ENCODE data around the gene ICA1. TPM values are rescaled to one million over a fixed set of nuclear protein-coding genes. Genes with fewer than 3 reads are reported as not detected.

The ICA1 gene
- total RNA-seq, 2 donors from 2014 or later = 71.2 to 115 TPM

- H3K27me3 ChIP-seq = no peaks in the 10 kb centered on the region
- intact Hi-C loops (cut with DNase I) = no loop called here
- ATAC-seq (no peak), DNase-seq (no peak)
- peaks cover 0 to 4% of the 10 kb centered on the region in 2 donors for H3K36me3 ChIP-seq (replicated peaks in 1 of 2; ENCODE audit: insufficient read depth in 1 of 2, low read depth in 2 of 2)
- 67 to 89% methylated on average over 2 of the region's 2 CpGs for WGBS, 2 donors
- no peaks in the 10 kb centered on the region for H3K4me1 ChIP-seq
- H3K9me3 ChIP-seq = no peaks in the 10 kb centered on the region
- H3K27ac ChIP-seq = no peak overlapping the region
- TF ChIP-seq CTCF (IDR thresholded peaks at IDR 0.05) = no peak
- TF ChIP-seq POLR2A (IDR thresholded peaks at IDR 0.05) = no peak
- H3K4me3 ChIP-seq = no peak overlapping the region
Measured at GRCh38 chr7:8159595-8159994, 102.4 kb downstream of the ICA1 start.

- H3K36me3 ChIP-seq (replicated peaks in 1 of 2; ENCODE audit: insufficient read depth in 1 of 2, low read depth in 2 of 2) = peaks cover 0 to 4% of the 10 kb centered on the region in 2 donors
- H3K4me1 ChIP-seq = no peaks in the 10 kb centered on the region
- no peak overlapping the region for H3K27ac ChIP-seq
- no peaks in the 10 kb centered on the region for H3K9me3 ChIP-seq
- no peak for DNase-seq
- ATAC-seq = no peak
- no peak overlapping the region for H3K4me3 ChIP-seq
- TF ChIP-seq CTCF (IDR thresholded peaks at IDR 0.05) (no peak), POLR2A (IDR thresholded peaks at IDR 0.05) (no peak)
- intact Hi-C loops (cut with DNase I) = no loop called here
- H3K27me3 ChIP-seq = no peaks in the 10 kb centered on the region
- 77 to 90% methylated on average over 1 of the region's 1 CpG for WGBS, 2 donors
Measured at GRCh38 chr7:8157296-8157695, 104.7 kb downstream of the ICA1 start.

- DNase-seq (no peak), ATAC-seq (no peak)
- Histone ChIP-seq H3K4me1 (no peaks in the 10 kb centered on the region), H3K9me3 (no peaks in the 10 kb centered on the region), H3K27ac (no peak overlapping the region), H3K36me3 (replicated peaks in 1 of 2; ENCODE audit: insufficient read depth in 1 of 2, low read depth in 2 of 2) (peaks cover 0 to 4% of the 10 kb centered on the region in 2 donors), H3K27me3 (no peaks in the 10 kb centered on the region), H3K4me3 (no peak overlapping the region)
- intact Hi-C loops (cut with DNase I) = no loop called here
- no peak for TF ChIP-seq CTCF (IDR thresholded peaks at IDR 0.05)
- TF ChIP-seq POLR2A (IDR thresholded peaks at IDR 0.05) = no peak
- 91 to 94% methylated on average over 4 of the region's 4 CpGs for WGBS, 2 donors
Measured at GRCh38 chr7:8155836-8156235, 106.1 kb downstream of the ICA1 start.

GRCh38 chr7:8154272-8154671 lies 107.7 kb downstream of the ICA1 start:
- WGBS, 2 donors = 16 to 24% methylated on average over 2 of the region's 2 CpGs
- no peak for DNase-seq
- H3K27ac ChIP-seq = no peak overlapping the region
- no peak for ATAC-seq
- intact Hi-C loops (cut with DNase I) = no loop called here
- TF ChIP-seq POLR2A (IDR thresholded peaks at IDR 0.05) = no peak
- no peak for TF ChIP-seq CTCF (IDR thresholded peaks at IDR 0.05)
- H3K27me3 ChIP-seq = no peaks in the 10 kb centered on the region
- H3K4me3 ChIP-seq = no peak overlapping the region
- H3K9me3 ChIP-seq = no peaks in the 10 kb centered on the region
- no peaks in the 10 kb centered on the region for H3K4me1 ChIP-seq
- peaks cover 0 to 4% of the 10 kb centered on the region in 2 donors for H3K36me3 ChIP-seq (replicated peaks in 1 of 2; ENCODE audit: insufficient read depth in 1 of 2, low read depth in 2 of 2)

GRCh38 chr7:8152489-8153192 lies 109.3 kb downstream of the ICA1 start:
- Histone ChIP-seq H3K4me3 (no peak overlapping the region), H3K27ac (no peak overlapping the region), H3K9me3 (no peaks in the 10 kb centered on the region), H3K4me1 (no peaks in the 10 kb centered on the region), H3K27me3 (no peaks in the 10 kb centered on the region), H3K36me3 (replicated peaks in 1 of 2; ENCODE audit: insufficient read depth in 1 of 2, low read depth in 2 of 2) (peaks cover 0 to 4% of the 10 kb centered on the region in 2 donors)
- 81 to 85% methylated on average over 4 of the region's 4 CpGs for WGBS, 2 donors
- no peak for TF ChIP-seq CTCF (IDR thresholded peaks at IDR 0.05)
- no peak for TF ChIP-seq POLR2A (IDR thresholded peaks at IDR 0.05)
- ATAC-seq (peak; percentile 42), DNase-seq (no peak)
- intact Hi-C loops (cut with DNase I) = no loop called here

Measured in body of pancreas (tissue), 4 donors.